Liver (tissue), 3 donors: Measurements from ENCODE around the gene CSRP1.

Experiments
- EGR1 ChIP-seq, 2 donors: IDR thresholded peaks; 2 replicates each; pipeline ENCODE4 v1.6.1; 2016 to 2018; ENCODE audit warnings: antibody characterized with exemption in 2 of 2, low read depth in 2 of 2
- HNF4G ChIP-seq: IDR thresholded peaks from 2 replicates; pipeline ENCODE4 v1.6.1; 2016; ENCODE audit warnings: antibody characterized with exemption
- JUND ChIP-seq, 2 donors: IDR thresholded peaks; 2 replicates each; pipeline ENCODE4 v1.6.1; 2016; ENCODE audit warnings: antibody characterized with exemption in 2 of 2
- TF ChIP-seq, protein P1 (sequence below): IDR thresholded peaks from 2 replicates; pipeline ENCODE4 v1.6.1; 2016; ENCODE audit warnings: antibody characterized with exemption
- TF ChIP-seq, protein P2 (sequence below): fragments of 150-350 bp; IDR thresholded peaks from 2 replicates; pipeline ENCODE4 v1.5.1; 2017; ENCODE audit warnings: improper control_type of control experiment, low read depth, low read length; ENCODE audit not compliant: missing input control
- donor health status: healthy.
- donor health status: healthy.

DNA sequence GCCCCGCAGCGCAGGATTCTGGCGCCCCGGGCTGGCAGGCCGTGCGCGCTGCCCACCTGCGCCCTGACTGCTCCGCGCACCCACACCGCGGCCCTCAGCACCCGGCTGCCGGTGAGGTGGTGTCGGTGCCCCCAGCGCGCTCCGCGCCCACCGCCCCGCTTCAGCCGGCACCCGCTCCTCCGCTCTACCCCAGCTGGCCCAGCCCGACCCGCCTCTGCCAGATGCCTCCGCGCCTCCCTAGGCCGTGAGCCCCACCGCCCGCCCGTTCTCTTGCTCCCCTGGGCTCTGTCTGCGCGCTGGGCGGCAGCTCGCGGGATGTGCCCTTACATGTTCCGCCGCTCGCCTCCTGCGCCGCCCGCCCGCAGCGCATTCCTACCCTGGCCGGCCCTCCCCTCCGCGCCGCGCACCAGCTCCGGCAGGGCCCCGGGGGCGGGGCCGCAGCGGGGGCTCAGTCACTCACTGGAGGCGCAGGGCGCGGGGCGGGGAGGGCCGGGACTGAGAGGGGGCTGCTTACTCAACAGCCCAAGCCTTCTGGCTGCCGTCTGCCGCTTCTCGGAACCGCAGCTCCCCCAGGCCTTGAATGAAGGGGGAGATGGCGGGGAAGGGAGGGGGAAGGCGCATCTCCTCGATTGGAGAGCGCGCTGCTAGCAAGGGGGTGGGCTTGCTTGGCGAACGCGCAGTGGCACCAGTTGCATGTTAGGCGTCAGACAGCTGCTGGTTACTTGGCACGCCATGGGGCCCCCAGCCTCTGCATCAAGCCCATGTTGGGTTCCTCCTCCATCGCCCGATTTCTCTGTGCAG lies 37.9 kb downstream of the CSRP1 start, which contains the start of gene PHLDA3:
- TF ChIP-seq, protein P1, sequence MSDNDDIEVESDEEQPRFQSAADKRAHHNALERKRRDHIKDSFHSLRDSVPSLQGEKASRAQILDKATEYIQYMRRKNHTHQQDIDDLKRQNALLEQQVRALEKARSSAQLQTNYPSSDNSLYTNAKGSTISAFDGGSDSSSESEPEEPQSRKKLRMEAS, result no peak
- TF ChIP-seq EGR1 (IDR thresholded peaks at IDR 0.05; ENCODE audit: low read depth in 2 of 2) (no peak), JUND (IDR thresholded peaks at IDR 0.05) (no peak), HNF4G (no peak)
- TF ChIP-seq, protein P2, sequence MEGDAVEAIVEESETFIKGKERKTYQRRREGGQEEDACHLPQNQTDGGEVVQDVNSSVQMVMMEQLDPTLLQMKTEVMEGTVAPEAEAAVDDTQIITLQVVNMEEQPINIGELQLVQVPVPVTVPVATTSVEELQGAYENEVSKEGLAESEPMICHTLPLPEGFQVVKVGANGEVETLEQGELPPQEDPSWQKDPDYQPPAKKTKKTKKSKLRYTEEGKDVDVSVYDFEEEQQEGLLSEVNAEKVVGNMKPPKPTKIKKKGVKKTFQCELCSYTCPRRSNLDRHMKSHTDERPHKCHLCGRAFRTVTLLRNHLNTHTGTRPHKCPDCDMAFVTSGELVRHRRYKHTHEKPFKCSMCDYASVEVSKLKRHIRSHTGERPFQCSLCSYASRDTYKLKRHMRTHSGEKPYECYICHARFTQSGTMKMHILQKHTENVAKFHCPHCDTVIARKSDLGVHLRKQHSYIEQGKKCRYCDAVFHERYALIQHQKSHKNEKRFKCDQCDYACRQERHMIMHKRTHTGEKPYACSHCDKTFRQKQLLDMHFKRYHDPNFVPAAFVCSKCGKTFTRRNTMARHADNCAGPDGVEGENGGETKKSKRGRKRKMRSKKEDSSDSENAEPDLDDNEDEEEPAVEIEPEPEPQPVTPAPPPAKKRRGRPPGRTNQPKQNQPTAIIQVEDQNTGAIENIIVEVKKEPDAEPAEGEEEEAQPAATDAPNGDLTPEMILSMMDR, result no peak
